Endothelial cell of umbilical vein (primary cell): ENCODE results near the gene RASGRF1. TPM values are rescaled to one million over a fixed set of nuclear protein-coding genes. Genes with fewer than 3 reads are reported as not detected.

ENCODE experiments used
- BruUV-seq: library from RNA; stranded (reverse); fragments of 400-500 nt; replicated peaks from 2 replicates; lab custom pipeline; 2021; lab: Mats Ljungman, UMichigan
- CTCF ChIA-PET: fragments of 300-600, 350-600 bp; sonication (Branson Sonifier 250); formaldehyde crosslinking; loops from one replicate; lab custom pipeline; 2021; ENCODE audit warnings: antibody characterized with exemption, inconsistent platforms; lab: Charles Lee
- POLR2A ChIA-PET: fragments of 300-600, 350-600 bp; sonication (Branson Sonifier 250); formaldehyde crosslinking; loops from one replicate; lab custom pipeline; 2021; ENCODE audit warnings: antibody characterized with exemption, inconsistent platforms; lab: Charles Lee
- DNase-seq: peaks from one replicate; pipeline ENCODE4 v3.0.0-alpha.2; 2011; ENCODE audit warnings: low read depth, low spot score
- FAIRE-seq: peaks from 2 replicates; lab custom pipeline; 2011; peaks lifted over from hg19 to GRCh38; lab: Jason Lieb, UNC
- H2AFZ ChIP-seq: 2 replicates; pipeline ENCODE4 v1.6.0; 2012; ENCODE audit warnings: low read depth, low read length, control low read depth, inconsistent platforms
- H3K27ac ChIP-seq: 2 replicates; pipeline ENCODE4 v1.5.1; 2011; ENCODE audit warnings: low read depth, mild to moderate bottlenecking, control low read depth, low read length, moderate library complexity; ENCODE audit not compliant: insufficient read depth
- H3K27me3 ChIP-seq, 2 experiments: 2 replicates each; pipeline versions ENCODE4 v1.6.0 to v1.6.1; 2011; ENCODE audit warnings: low read length in 2 of 2, mixed read lengths in 1 of 2; ENCODE audit not compliant: control insufficient read depth in 2 of 2, insufficient read depth in 2 of 2
- H3K36me3 ChIP-seq, 2 experiments: 2 replicates in 1 of 2; 3 replicates in 1 of 2; pipeline ENCODE4 v1.5.1; 2011; ENCODE audit warnings: low read length in 2 of 2, mild to moderate bottlenecking in 1 of 2, moderate library complexity in 1 of 2; ENCODE audit not compliant: control insufficient read depth in 2 of 2, insufficient read depth in 2 of 2; ENCODE audit errors: extremely low read depth in 1 of 2
- H3K4me1 ChIP-seq: 3 replicates; pipeline ENCODE4 v1.5.1; 2011; ENCODE audit warnings: mild to moderate bottlenecking, low read length; ENCODE audit not compliant: control insufficient read depth, insufficient read depth; ENCODE audit errors: extremely low read depth
- H3K4me2 ChIP-seq: 2 replicates; pipeline ENCODE4 v1.6.1; 2011; ENCODE audit warnings: low read length, control low read depth, mixed read lengths; ENCODE audit not compliant: insufficient read depth
- H3K4me3 ChIP-seq, 3 experiments: fragments of 200-600 bp in 1 of 3; sonication (generic), shearing (Covaris generic) in 1 of 3; replicated peaks in 1 of 3; 2 replicates each; pipeline ENCODE4 v1.5.1; 2011 to 2016; ENCODE audit warnings: control low read depth in 3 of 3, low read length in 3 of 3, mild to moderate bottlenecking in 2 of 3, inconsistent platforms in 1 of 3, low read depth in 1 of 3, moderate library complexity in 1 of 3; ENCODE audit not compliant: insufficient read depth in 1 of 3
- H3K79me2 ChIP-seq: 2 replicates; pipeline ENCODE4 v1.6.0; 2012; ENCODE audit warnings: low read length, inconsistent platforms; ENCODE audit not compliant: control insufficient read depth, insufficient read depth
- H3K9ac ChIP-seq: replicated peaks from 2 replicates; pipeline ENCODE3; 2011; ENCODE audit warnings: low read length, control low read depth; ENCODE audit not compliant: insufficient read depth; ENCODE audit errors: extremely low read depth
- H3K9me1 ChIP-seq: replicated peaks from 3 replicates; pipeline ENCODE4 v1.6.0; 2011; ENCODE audit warnings: mild to moderate bottlenecking, low read length; ENCODE audit not compliant: control insufficient read depth, insufficient read depth; ENCODE audit errors: extremely low read depth
- H3K9me3 ChIP-seq: replicated peaks from 2 replicates; pipeline ENCODE4 v1.5.1; 2012; ENCODE audit warnings: low read length, inconsistent platforms; ENCODE audit not compliant: control insufficient read depth, insufficient read depth
- H4K20me1 ChIP-seq: replicated peaks from 2 replicates; pipeline ENCODE3; 2011; ENCODE audit warnings: mild to moderate bottlenecking, low read length; ENCODE audit not compliant: control insufficient read depth, insufficient read depth; ENCODE audit errors: extremely low read depth
- CTCF ChIP-seq, 2 donors: IDR thresholded peaks; 1 replicate in 1 of 2; 2 replicates in 1 of 2; pipeline ENCODE4 v1.5.1; 2011; ENCODE audit warnings: low read length in 2 of 2, mild to moderate bottlenecking in 2 of 2, moderate library complexity in 2 of 2, control low read depth in 1 of 2, inconsistent platforms in 1 of 2, low read depth in 1 of 2; ENCODE audit not compliant: insufficient read depth in 1 of 2; ENCODE audit errors: extremely low read depth in 1 of 2
- EZH2 ChIP-seq: IDR thresholded peaks from 2 replicates; pipeline ENCODE4 v1.6.1; 2012; ENCODE audit warnings: borderline replicate concordance, low read depth, mild to moderate bottlenecking, moderate library complexity, low read length, inconsistent platforms; ENCODE audit not compliant: severe bottlenecking
- FOS ChIP-seq: IDR thresholded peaks from 2 replicates; pipeline ENCODE4 v1.6.1; 2011; ENCODE audit warnings: mild to moderate bottlenecking, low read length, moderate library complexity, borderline replicate concordance; ENCODE audit not compliant: insufficient read depth
- GATA2 ChIP-seq: IDR thresholded peaks from 2 replicates; pipeline ENCODE4 v1.7.0; 2011; ENCODE audit warnings: low read depth, mild to moderate bottlenecking, moderate library complexity, mixed read lengths, low read length; ENCODE audit not compliant: insufficient read length, insufficient read depth
- JUN ChIP-seq: IDR thresholded peaks from 2 replicates; pipeline ENCODE4 v1.6.1; 2011; ENCODE audit warnings: borderline replicate concordance, low read depth; ENCODE audit not compliant: insufficient read length, insufficient read depth
- MYC ChIP-seq: IDR thresholded peaks from one replicate; pipeline ENCODE4 v1.6.1; 2011; ENCODE audit warnings: mild to moderate bottlenecking, low read depth, low read length
- POLR2A ChIP-seq: IDR thresholded peaks from 2 replicates; pipeline ENCODE4 v1.6.1; 2012; ENCODE audit warnings: low read depth, mild to moderate bottlenecking, control low read depth, low read length
- POLR2AphosphoS5 ChIP-seq: IDR thresholded peaks from 2 replicates; pipeline ENCODE4 v1.6.1; 2012; ENCODE audit warnings: low read depth, mild to moderate bottlenecking, control low read depth, low read length, moderate library complexity; ENCODE audit not compliant: insufficient read depth
- dilution Hi-C: fragments of 300-500 bp; cut with MboI; formaldehyde crosslinking; loops from one replicate; pipeline ENCODE4 v1.15.0; 2019; ENCODE audit warnings: low sequenced_read_pairs; ENCODE audit not compliant: extremely low pct_ligation_motif_present
- intact Hi-C: fragments of 100-400 bp; cut with micrococcal nuclease; formaldehyde crosslinking; loops from one replicate; pipeline ENCODE4 v1.10.0; 2022
- polyA plus RNA-seq, 4 experiments: library from polyadenylated mRNA; depleted of rRNA in 3 of 4; stranded (reverse) in 3 of 4; unstranded in 1 of 4; fragments of >200 nt; gene quantifications; 2 replicates each; pipeline versions ENCODE4 v1.2.1 to v1.2.3, GENCODE V29; 2011 to 2012; ENCODE audit warnings: missing spikeins in 1 of 4
- total RNA-seq: library from RNA; stranded (reverse); gene quantifications from 2 replicates; pipeline ENCODE4 v1.2.3, GENCODE V29; 2021
- TF ChIP-seq, protein P1 (sequence below): IDR thresholded peaks from 2 replicates; pipeline ENCODE4 v1.6.1; 2011; ENCODE audit not compliant: insufficient read depth, insufficient read length

The RASGRF1 gene
- total and polyA plus RNA-seq, 2 donors (not counting 3 experiments of a cell fraction or from before 2014, with no cell fraction given), result 0.04 TPM; not detected in 1

DNA sequence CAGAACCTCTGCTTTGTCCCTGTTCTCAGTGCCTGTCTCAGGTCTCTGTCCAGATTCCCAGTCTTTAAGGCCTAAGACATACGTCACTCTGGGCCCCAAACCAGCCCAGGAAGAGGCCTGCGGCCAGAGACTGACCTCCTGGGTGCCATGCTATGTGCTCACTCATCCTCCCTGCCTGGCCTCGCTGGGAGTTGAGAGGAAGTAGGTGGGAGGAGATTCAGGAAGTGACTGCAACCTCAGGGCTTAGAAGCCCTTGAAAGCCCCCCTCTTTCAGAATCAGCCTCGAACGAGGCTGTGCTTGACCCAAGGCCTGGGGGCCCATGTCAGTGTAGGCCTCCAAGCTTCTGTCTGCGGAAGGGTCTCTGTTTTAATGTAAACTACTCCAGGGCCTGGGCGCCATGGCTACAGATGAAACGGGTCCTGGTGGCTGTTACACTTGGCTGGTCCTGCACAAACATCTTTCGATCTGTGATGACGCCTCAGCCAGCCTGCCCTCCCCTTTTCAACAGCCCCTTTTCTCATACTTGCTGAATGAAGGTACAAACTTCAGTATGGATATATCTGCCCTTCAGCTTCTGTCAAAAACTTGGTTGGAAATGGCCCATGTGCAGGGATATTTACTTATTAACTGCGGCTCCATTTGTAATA, 11.7 kb downstream of the RASGRF1 start:
- H3K36me3 ChIP-seq, result no peaks in the 10 kb centered on the region
- no peaks in the 10 kb centered on the region for H4K20me1 ChIP-seq
- DNase-seq (no peak), FAIRE-seq (no peak)
- intact Hi-C loops (no loop called here), dilution Hi-C loops (no loop called here)
- no peak overlapping the region for H3K4me2 ChIP-seq
- TF ChIP-seq POLR2A, result no peak
- no peak for TF ChIP-seq GATA2
- TF ChIP-seq EZH2, result no peak
- TF ChIP-seq POLR2AphosphoS5, result no peak
- TF ChIP-seq, protein P1, sequence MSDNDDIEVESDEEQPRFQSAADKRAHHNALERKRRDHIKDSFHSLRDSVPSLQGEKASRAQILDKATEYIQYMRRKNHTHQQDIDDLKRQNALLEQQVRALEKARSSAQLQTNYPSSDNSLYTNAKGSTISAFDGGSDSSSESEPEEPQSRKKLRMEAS, result no peak
- TF ChIP-seq MYC, result no peak
- no peak for TF ChIP-seq JUN
- no peak for TF ChIP-seq CTCF (IDR thresholded peaks at IDR 0.05; ENCODE audit: extremely low read depth in 1 of 2, insufficient read depth in 1 of 2, low read depth in 1 of 2, low read length in 2 of 2)
- no peak for TF ChIP-seq FOS
- H3K9me3 ChIP-seq, result no peaks in the 10 kb centered on the region
- H3K9ac ChIP-seq, result no peak overlapping the region
- H3K9me1 ChIP-seq, result no peaks in the 10 kb centered on the region
- no peak overlapping the region for H3K4me3 ChIP-seq
- ChIA-PET CTCF (no interaction called here), POLR2A (no interaction called here)
- no peaks in the 10 kb centered on the region for H3K79me2 ChIP-seq
- no peaks in the 10 kb centered on the region for H3K4me1 ChIP-seq
- H3K27me3 ChIP-seq, result no peaks in the 10 kb centered on the region
- BruUV-seq, result no TSS peak
- H2AFZ ChIP-seq, result no peak overlapping the region
- H3K27ac ChIP-seq, result no peak overlapping the region
